HG02623 (cell line): Measurements from ENCODE around the gene KCNA4.
"Not testable (repeated sequence)": the region's sequence is repeated elsewhere in the genome, so short reads cannot be mapped to it uniquely, and the experiment has no call there.

Experiments
- ATAC-seq: cut with Tn5 transposase; IDR thresholded peaks from one replicate; pipeline ENCODE4 v1.9.1; 2021; ENCODE audit warnings: moderate library complexity; ENCODE audit not compliant: unreplicated experiment

The KCNA4 gene

DNA sequence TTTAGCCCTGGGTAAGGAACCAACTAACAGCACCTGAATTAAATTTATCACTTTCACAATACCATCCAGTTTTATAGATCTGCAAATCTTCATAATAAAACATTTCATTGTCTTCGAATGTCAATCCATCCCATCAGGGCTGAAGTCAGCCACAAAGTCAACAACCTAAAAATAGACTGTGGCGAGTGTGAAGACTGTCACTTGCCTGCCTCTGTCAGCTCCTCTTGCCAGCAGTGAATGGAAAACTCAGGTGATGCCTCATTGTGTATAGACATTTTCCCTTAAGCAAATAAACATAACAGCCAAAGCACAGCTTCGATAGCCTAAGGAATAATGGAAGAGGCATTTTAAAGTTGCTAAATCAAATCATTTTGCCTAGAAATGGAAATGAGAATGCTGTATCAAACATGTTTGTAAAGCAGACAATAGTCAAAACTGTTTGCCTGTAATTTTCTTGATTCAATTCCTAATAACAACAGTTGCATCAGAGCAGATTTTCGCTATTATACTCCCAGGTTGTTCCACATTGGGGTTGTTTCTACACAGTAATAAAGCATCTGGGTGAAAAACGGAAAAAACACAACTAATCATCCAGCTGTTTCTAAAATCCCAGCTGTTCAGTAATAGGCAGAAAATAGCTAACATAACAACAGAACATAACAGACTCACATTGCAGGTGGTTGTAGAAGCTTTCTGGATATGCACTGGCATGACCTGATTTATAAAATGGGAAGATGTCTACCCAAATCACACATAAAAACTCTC is 15.7 kb downstream of the KCNA4 start:
- ATAC-seq, result no peak

GRCh38 chr11:29996016-29996415 is 20.8 kb downstream of the KCNA4 start:
- ATAC-seq, result peak; percentile 53

DNA sequence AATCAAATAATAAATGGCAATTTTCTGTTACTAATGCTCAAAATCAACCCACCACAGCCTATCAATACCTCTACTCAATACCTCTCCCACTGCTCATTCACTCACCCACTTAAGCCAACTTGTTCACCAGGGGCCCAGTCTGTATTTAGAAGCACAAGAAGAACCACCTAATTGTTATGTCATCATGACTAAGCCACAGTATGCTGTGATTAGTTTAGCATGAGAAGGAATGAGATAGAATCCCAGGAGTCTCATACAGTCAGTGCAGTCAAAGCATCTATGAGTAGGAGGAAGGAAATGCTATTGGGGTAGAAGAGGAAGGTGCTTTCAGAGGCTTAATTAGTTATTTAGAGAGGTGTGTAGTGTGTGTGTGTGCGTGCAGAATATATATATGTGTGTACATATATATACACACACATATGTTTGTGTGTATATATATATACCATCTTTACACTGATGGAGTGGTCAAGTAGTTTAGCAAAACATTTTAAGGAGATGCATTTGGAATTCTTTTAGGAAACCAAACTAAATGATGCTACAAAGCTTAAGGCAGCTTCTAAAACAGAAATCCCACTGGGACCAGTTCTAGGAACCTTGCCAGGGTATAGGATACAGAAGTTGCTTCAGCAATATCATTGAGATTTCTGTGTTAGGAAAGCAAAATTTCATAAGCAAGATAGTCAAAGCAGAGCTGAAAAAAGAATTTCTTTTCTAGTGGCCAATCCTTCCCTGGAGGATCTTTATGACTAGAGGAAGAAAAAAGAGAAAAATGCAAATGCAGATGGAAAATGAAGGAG is 27.5 kb downstream of the KCNA4 start:
- ATAC-seq, result no peak

DNA sequence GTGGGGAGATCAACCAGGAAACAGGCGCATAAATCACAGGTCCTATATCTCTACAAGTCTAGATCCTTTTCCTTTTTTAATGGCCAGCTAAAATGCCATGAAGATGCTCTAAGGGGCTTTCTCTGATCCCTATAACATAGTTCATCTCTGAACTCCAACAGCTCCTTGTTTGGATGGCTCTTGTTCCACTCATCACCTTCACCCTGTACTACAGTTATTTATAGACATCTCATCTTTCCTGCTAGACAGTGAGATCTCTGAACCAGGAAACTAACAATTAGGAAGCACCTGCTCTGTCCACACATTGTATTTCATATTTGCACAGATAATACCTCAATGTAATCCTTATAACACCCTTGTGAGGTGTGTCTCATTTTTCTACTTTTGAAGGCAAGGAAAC is 31.6 kb downstream of the KCNA4 start:
- ATAC-seq, result no peak

DNA sequence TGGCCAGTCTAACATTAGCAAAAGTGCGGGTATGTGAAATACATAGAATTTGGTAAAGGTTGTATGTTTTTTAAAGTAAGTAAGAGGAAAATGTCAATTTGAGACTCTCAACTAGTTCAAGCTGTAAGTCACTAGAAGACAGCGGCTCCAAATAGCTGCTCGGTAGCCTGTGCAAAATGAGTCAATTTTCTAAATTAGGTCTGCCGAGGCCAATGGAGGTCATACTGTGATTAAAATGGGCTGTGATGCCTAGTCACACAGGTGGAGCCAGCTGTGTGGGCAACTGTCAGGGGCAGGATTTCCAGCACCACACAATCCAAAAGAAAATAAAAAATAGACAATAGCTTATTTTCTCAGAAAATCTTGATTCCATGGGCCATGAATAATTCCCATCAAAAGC is 32.3 kb downstream of the KCNA4 start:
- no peak for ATAC-seq

- no peak for ATAC-seq
These were observed 38.3 kb downstream of the KCNA4 start for GRCh38 chr11:29978549-29978948.

DNA sequence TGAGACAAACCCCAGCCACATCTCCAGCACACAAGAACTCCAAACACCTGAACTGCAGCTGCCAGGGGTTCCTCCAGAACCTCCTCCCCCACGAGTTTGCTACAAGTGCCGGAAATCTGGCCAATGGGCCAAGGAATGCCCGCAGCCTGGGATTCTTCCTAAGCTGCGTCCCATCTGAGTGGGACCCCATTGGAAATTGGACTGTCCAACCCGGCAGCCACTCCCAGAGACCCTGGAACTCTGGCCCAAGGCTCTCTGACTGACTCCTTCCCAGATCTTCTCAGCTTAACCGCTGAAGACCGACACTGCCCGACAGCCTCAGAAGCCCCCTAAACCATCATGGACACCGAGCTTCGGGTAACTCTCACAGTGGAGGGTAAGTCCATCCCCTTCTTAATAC is 41.2 kb downstream of the KCNA4 start:
- ATAC-seq, result not testable (repeated sequence)

- no peak for ATAC-seq
These were observed 53.0 kb downstream of the KCNA4 start for GRCh38 chr11:29963796-29964195.

GRCh38 chr11:29963036-29963435 is 53.8 kb downstream of the KCNA4 start:
- ATAC-seq, result no peak

GRCh38 chr11:29962243-29962642 is 54.6 kb downstream of the KCNA4 start:
- peak; percentile 61 for ATAC-seq
